Hair follicular keratinocyte (primary cell): ENCODE measurements around the gene CHAT. TPM values are rescaled to one million over a fixed set of nuclear protein-coding genes. Genes with fewer than 3 reads are reported as not detected.

Experiments used
- total RNA-seq: library from RNA; depleted of rRNA; stranded (reverse); fragments of >200 nt; gene quantifications from 2 replicates; pipeline ENCODE4 v1.2.3, GENCODE V29; 2015

CHAT gene
- not detected in 2 replicates for total RNA-seq

GRCh38 chr10:49613882-49614241 is at the start of gene CHAT:
CHAT (plus strand) TSS chr10:49614037; CDS start chr10:49614190, 153 bp downstream.

DNA sequence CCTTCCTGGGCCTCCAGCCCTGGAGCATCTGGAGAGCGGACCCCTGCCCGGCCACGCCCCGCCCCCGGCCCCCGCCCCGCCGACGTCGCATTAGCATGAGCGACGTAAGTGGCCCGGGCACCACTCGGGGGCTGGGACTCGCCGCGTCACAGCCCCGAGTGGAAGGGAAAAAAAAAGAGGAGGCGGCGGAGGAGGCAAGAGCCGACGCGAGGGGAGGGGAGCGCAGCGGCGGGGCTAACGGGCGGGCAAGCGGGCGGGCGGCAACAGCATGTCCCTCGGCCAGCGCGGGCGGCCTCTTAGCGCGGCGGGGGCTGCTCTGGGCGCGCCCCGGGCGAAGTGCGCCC is 3.8 kb upstream of the CHAT start, which contains the start of gene SLC18A3:
Gene SLC18A3, plus strand, starts transcription at position 197 of the 344 bp plus-strand sequence. CDS start 431 bp downstream, outside the sequence.

GRCh38 chr10:49679480-49679893 is 65.7 kb downstream of the CHAT start, which contains the start of gene C10orf53:
C10orf53 (plus strand) TSS chr10:49679651; CDS start chr10:49679698, 47 bp downstream.

Other genes with a start within 250 kb of the CHAT start
- not detected in 2 replicates for gene DRGX, start 217.9 kb upstream of the CHAT start, total RNA-seq
- gene ERCC6, start 74.9 kb upstream of the CHAT start, total RNA-seq = 18.3 and 21.7 TPM in 2 replicates
- gene SLC18A3, start 3.7 kb upstream of the CHAT start, total RNA-seq = not detected in 2 replicates
- not detected in 2 replicates for gene C10orf53, start 65.6 kb downstream of the CHAT start, total RNA-seq
- gene OGDHL, start 148.3 kb downstream of the CHAT start, total RNA-seq = 0.84 and 1.2 TPM in 2 replicates